Stomach (tissue), 9 donors: ENCODE results near the gene SPRING1. TPM values are rescaled to one million over a fixed set of nuclear protein-coding genes. Genes with fewer than 3 reads are reported as not detected.

Source experiments
- DNase-seq, 2 donors: peaks; one replicate each; pipeline versions ENCODE4 v3.0.0 to v3.0.0-alpha.2; 2013 to 2019
- H3K27ac ChIP-seq, 5 donors: fragments of 200-600 bp in 4 of 5; sonication (generic) in 4 of 5; one replicate each; pipeline ENCODE4 v1.5.1; 2013 to 2019; ENCODE audit warnings: mild to moderate bottlenecking in 1 of 5, moderate library complexity in 1 of 5
- H3K27me3 ChIP-seq, 3 donors: fragments of 200-600 bp; sonication (generic); one replicate each; pipeline ENCODE4 v1.5.1; 2017 to 2019; ENCODE audit warnings: mixed run types in 1 of 3
- H3K36me3 ChIP-seq, 4 donors: fragments of 200-600 bp; sonication (generic); 1 replicate in 3 of 4; 2 replicates in 1 of 4; pipeline ENCODE4 v1.5.1; 2016 to 2019
- H3K4me1 ChIP-seq, 4 donors: fragments of 200-600 bp; sonication (generic); one replicate each; pipeline ENCODE4 v1.5.1; 2016 to 2019
- H3K4me3 ChIP-seq, 4 donors: fragments of 200-600 bp; sonication (generic) in 3 of 4; one replicate each; pipeline ENCODE4 v1.5.1; 2016 to 2019; ENCODE audit warnings: mild to moderate bottlenecking in 1 of 4
- H3K9me3 ChIP-seq, 4 donors: fragments of 200-600 bp; sonication (generic); one replicate each; pipeline ENCODE4 v1.5.1; 2016 to 2019
- CTCF ChIP-seq, 7 experiments: fragments of 450-650 bp in 4 of 7; fragments of 200-600 bp in 3 of 7; sonication (generic) in 3 of 7; IDR thresholded peaks; one replicate each; pipeline ENCODE4 v1.5.1; 2016 to 2019; ENCODE audit warnings: antibody characterized with exemption in 7 of 7, control low read depth in 2 of 7, mild to moderate bottlenecking in 1 of 7
- EP300 ChIP-seq: sonication (generic); formaldehyde crosslinking; IDR thresholded peaks from one replicate; pipeline ENCODE4 v1.6.1; 2017; ENCODE audit warnings: antibody characterized with exemption
- POLR2A ChIP-seq, 4 donors: fragments of 450-650 bp; IDR thresholded peaks; one replicate each; pipeline ENCODE4 v1.6.1; 2016; ENCODE audit warnings: antibody characterized with exemption in 4 of 4, control low read depth in 2 of 4, mild to moderate bottlenecking in 1 of 4, moderate library complexity in 1 of 4
- POLR2AphosphoS5 ChIP-seq, 3 donors: sonication (generic); formaldehyde crosslinking; IDR thresholded peaks; one replicate each; pipeline ENCODE4 v1.6.1; 2016; ENCODE audit warnings: antibody characterized with exemption in 3 of 3
- WGBS, 5 donors: extraction: QIAGEN DNeasy Blood & Tissue Kit in 3 of 5; methylation state at CpG; one replicate each; pipeline versions ENCODE4 v1.1.5 to v1.1.7; 2013 to 2018; 5-methylcytosine and 5-hydroxymethylcytosine counted together
- intact Hi-C: fragments of 100-400 bp; cut with DNase I; formaldehyde crosslinking; loops from one replicate; pipeline ENCODE4 v1.15.1; 2023; ENCODE audit warnings: low total_unique reads
- polyA plus RNA-seq, 3 donors: library from polyadenylated mRNA; stranded (reverse); fragments of 200-250 nt; gene quantifications; one replicate each; pipeline ENCODE4 v1.2.3, GENCODE V29; 2013
- total RNA-seq, 5 donors: library from RNA; depleted of rRNA; stranded (reverse); fragments of >200 nt; gene quantifications; one replicate each; pipeline versions ENCODE4 v1.1.0 to v1.2.3, GENCODE V29; 2014 to 2016
- donor health status: healthy with polysubstance abuse.
- donor health status: Bipolar disorder and iron deficiency.
- donor health status: healthy.

SPRING1 gene
- total and polyA plus RNA-seq, 8 donors, result 1.2 to 124 (median 23.4) TPM

GRCh38 chr12:116697716-116698115, 40.2 kb downstream of the SPRING1 start:
- Histone ChIP-seq H3K4me3 (peak overlapping the region in 1 of 4 donors; percentile 9), H3K27ac (peak overlapping the region; percentile 24 to 89 (median 67)), H3K27me3 (peaks cover 0 to 28% (median 17%) of the 10 kb centered on the region in 3 donors), H3K4me1 (peaks cover 17 to 34% (median 33%) of the 10 kb centered on the region in 4 donors), H3K36me3 (no peaks in the 10 kb centered on the region), H3K9me3 (no peaks in the 10 kb centered on the region)
- TF ChIP-seq POLR2AphosphoS5 (IDR thresholded peaks at IDR 0.05) (no peak), CTCF (IDR thresholded peaks at IDR 0.05) (no peak), POLR2A (IDR thresholded peaks at IDR 0.05) (no peak), EP300 (no peak)
- intact Hi-C loops, result no loop called here
- WGBS, 5 donors, result 29 to 46% (median 35%) methylated on average over 11 of the region's 11 CpGs
- DNase-seq, result peak; percentile 66 to 67

GRCh38 chr12:116697305-116697704, 40.6 kb downstream of the SPRING1 start:
- no peaks in the 10 kb centered on the region for H3K36me3 ChIP-seq
- peaks cover 17 to 36% (median 33%) of the 10 kb centered on the region in 4 donors for H3K4me1 ChIP-seq
- H3K4me3 ChIP-seq, result no peak overlapping the region
- H3K9me3 ChIP-seq, result no peaks in the 10 kb centered on the region
- peak overlapping the region; percentile 24 to 89 (median 67) for H3K27ac ChIP-seq
- intact Hi-C loops, result no loop called here
- DNase-seq, result peak in 1 of 2 donors; percentile 56
- no peak for TF ChIP-seq EP300
- no peak for TF ChIP-seq POLR2AphosphoS5 (IDR thresholded peaks at IDR 0.05)
- TF ChIP-seq POLR2A (IDR thresholded peaks at IDR 0.05), result no peak
- no peak for TF ChIP-seq CTCF (IDR thresholded peaks at IDR 0.05)
- H3K27me3 ChIP-seq, result peaks cover 0 to 32% (median 17%) of the 10 kb centered on the region in 3 donors
- 46 to 82% (median 57%) methylated on average over 5 to 7 of the region's 7 CpGs for WGBS, 5 donors

GRCh38 chr12:116695464-116695725, 42.5 kb downstream of the SPRING1 start:
- H3K36me3 ChIP-seq, result no peaks in the 10 kb centered on the region
- H3K4me1 ChIP-seq, result peaks cover 17 to 36% (median 33%) of the 10 kb centered on the region in 4 donors
- no peaks in the 10 kb centered on the region for H3K9me3 ChIP-seq
- intact Hi-C loops, result no loop called here
- WGBS, 5 donors, result 61 to 87% (median 74%) methylated on average over 3 of the region's 3 CpGs
- H3K4me3 ChIP-seq, result no peak overlapping the region
- TF ChIP-seq POLR2AphosphoS5 (IDR thresholded peaks at IDR 0.05) (no peak), CTCF (IDR thresholded peaks at IDR 0.05) (no peak), EP300 (no peak), POLR2A (IDR thresholded peaks at IDR 0.05) (no peak)
- no peak for DNase-seq
- no peak overlapping the region for H3K27ac ChIP-seq
- H3K27me3 ChIP-seq, result peaks cover 0 to 40% (median 17%) of the 10 kb centered on the region in 3 donors

GRCh38 chr12:116694653-116695463, 43.0 kb downstream of the SPRING1 start:
- Histone ChIP-seq H3K4me3 (no peak overlapping the region), H3K36me3 (no peaks in the 10 kb centered on the region), H3K27me3 (peaks cover 0 to 45% (median 17%) of the 10 kb centered on the region in 3 donors), H3K9me3 (no peaks in the 10 kb centered on the region), H3K27ac (no peak overlapping the region), H3K4me1 (peaks cover 17 to 36% (median 33%) of the 10 kb centered on the region in 4 donors)
- WGBS, 5 donors, result 67 to 73% (median 71%) methylated on average over 22 of the region's 22 CpGs
- DNase-seq, result no peak
- TF ChIP-seq EP300, result no peak
- TF ChIP-seq CTCF (IDR thresholded peaks at IDR 0.05), result no peak
- TF ChIP-seq POLR2A (IDR thresholded peaks at IDR 0.05), result no peak
- TF ChIP-seq POLR2AphosphoS5 (IDR thresholded peaks at IDR 0.05), result no peak
- intact Hi-C loops, result no loop called here
